NOMO-1 treated with DMSO at 0.1 percent for 48 hours (cell line): ENCODE results near the gene TFAP2B.

Source experiments
- DNase-seq: peaks from one replicate; lab custom pipeline; 2025; ENCODE audit not compliant: unreplicated experiment; lab: John Stamatoyannopoulos, UW

TFAP2B gene

DNA sequence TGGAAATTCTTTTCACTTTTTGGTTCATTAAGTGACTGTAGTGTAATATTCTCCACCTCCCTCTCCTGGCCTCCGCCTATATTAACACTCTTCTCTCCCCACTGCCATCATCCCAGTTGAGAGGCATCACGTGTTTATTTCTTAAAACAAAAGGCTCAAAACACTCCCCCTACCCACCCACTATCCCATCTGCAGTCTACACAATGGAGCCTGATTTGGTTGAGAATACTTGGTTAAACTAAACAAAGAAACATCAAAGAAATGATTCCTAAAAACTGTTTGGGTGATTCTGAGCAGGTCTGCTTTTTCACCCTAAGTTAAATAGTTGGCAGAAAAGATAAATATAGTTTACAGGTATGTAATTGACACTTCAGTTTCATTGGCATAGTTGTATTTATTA lies 5.9 kb downstream of the TFAP2B start:
- no peak for DNase-seq

DNA sequence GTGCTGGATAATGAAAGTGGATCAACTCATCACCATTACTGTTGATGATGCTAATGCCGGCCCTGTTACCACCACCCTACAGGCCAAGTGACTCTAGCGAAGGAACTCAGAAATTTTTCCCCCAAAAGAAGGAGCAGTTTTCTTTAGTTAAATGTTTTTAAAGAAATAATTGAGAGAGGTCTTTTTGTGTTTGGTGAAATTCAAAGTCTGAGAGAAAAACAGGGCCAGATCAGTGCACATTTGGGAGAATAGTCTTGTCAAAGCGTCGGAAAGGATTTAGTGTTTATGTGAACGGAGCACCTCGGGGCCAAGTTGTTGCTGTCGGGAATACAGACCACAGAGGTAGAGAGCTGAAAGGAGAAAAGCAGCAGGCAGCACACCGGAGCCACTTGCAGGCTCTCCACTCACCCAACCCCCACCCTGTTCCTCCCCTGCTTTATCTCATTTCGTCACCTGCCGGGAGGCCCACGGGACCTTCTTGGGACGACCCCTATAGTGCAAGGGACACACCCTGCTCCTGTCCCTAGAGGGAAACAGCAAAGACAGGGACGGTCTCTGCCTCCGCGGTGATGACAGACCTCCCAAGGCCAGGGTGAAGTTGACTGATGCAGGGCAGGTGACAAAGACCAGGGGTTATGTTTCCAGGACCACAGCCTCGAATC lies 6.8 kb downstream of the TFAP2B start:
- no peak for DNase-seq

DNA sequence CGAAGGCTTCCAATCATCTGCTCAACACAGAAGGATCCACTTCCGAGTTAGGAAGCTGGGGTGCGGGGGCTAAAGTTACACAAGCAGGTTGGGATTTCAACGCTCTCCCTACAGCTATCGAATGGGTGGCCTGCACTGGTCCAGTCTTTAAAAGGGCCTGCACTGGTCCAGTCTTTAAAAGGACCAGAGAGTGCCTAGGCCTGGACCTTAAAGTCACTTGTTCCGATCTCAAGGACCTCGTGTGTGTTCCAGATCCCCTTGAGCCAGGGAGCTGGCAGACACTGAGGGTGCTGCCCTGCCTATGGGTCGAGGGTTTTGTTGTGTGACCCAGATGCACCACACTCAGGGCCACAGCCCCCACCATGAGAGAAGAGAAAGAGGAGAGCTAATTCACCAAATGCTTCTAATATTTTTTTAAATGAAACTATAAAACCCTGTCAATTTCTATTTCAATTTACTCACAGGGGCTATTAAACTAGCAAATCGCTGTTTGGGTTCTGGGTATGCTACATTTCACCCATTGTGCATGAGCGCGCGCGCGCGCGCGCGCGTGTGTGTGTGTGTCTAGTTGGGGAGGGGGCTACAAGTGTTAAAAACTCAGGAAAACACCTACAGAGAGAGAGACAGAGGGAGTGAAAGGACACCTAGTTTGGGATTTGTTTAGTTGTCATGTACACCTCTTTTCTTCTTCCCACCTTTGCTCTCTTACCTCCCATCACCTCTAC lies 7.5 kb downstream of the TFAP2B start:
- DNase-seq, result no peak

DNA sequence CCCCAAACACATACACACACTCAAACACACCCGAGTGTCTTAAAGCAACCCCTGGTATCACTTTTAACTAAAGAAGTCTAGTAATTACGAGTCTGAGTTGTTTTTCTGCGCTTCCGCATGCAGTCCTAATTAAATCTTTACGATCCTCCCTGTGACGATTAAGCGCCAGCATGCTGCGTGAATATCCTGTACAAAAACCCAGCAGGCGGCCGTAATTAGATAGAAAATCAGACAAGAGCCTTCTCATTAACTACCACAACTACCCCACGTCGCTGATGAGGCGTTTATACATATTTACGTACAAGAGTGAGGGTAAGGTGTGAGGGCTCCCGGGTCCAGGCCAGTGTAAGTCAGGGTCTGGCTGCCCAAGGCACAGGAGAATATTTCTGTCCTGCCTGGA lies 8.1 kb downstream of the TFAP2B start:
- DNase-seq, result no peak

DNA sequence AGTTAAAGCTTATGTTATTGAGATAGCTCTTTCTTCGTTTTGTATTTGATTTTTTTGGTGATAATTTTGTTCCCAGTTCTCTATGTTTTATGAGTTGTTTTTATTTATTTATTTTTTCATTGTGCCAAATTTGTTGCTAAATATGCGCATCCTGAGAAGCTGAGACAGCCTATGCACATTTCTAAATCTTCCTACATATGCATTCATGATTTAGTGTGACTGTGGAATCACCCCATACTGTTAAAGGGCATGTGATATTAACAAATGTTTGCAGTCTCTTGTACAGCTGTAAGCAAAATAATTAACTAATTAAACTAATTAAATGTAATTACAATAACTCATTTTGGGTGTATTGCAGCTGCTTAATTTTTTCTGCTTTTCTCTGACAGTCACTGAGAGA lies 10.4 kb downstream of the TFAP2B start:
- no peak for DNase-seq

DNA sequence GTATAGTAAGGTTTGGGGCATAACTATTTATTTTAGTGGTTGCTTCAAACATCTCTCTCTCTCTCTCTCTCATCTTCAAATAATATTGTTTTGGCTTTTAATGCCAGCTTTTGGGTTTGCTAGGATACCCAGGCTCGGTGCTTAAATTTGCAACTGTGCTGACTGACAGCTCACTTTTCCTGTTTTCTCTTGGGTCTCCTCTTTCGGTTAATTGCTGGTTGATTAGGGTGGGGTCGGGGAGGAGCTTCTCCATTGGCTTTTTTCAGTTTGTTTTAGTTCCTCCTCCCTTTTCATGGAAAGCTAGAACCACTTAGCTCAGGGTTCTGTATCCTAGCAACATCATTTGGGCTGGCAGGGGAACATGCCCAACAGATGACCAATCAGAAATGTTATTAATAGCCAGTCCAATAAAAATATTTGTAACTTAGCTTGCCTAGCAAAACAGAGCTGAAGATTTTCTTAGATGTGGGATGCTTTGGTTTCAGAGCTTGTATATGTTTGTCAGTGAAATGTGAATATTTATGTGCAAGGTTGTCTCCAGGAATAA lies 11.3 kb downstream of the TFAP2B start:
- DNase-seq, result no peak

DNA sequence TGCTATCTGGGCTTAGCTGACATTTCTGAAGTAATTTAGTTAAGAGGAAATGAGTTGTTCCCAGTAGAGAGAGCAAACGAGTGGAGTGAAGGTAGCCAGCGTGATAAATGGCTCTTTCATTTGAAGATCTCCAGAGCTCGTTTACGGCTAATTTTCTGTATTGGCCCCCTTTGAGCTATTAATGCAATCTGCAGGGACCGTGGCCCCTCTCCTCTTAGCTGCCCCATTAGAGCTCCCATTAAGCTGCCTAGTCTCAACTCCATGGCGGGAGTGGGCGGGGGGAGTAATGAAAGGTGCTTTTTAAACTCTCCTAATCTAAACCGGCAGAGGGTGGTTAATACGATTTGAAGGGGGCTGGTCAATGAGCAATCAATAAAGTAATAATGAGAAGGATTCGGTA lies 12.5 kb downstream of the TFAP2B start:
- no peak for DNase-seq

DNA sequence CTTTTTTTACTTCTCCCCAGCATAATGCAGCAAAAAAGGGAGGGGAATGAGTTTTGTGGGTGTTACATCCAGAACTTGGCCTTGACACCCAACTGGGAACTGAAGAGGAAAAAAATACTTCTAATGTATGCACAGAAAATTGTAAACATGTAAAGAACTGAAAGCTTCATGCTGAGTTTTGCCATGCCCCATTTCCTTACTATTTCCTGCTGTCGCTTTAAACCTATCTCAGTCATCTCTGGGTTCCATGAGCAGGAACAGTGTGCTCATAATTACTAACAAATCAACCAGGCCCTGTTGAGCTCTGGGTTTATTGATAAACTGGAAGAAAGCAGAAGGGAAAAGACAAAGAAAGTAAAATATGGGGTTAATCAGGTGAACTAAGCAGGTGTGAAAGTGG lies 14.2 kb downstream of the TFAP2B start:
- no peak for DNase-seq

DNA sequence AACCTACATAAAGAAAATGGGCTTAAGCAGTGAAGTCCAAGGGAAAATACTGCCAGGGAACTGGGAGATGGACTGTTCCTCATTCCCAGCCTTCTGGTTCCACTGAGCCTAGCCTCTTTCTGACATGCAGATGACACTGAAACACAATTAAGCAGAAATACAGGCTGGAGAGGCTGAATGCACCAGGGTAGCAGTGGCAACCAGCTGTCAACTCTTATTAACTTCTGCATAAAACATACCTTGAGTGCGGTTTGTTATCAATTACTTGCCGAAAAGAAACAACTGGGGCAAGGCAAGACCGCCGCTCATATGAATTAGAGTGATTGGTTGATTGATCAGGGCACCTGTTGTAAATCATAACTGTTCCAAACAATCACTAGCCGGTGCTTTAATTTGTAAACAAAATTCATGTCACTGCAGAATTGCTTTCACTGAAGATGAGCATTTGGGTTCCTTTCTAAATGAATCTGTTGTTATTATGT lies 16.3 kb downstream of the TFAP2B start:
- no peak for DNase-seq

DNA sequence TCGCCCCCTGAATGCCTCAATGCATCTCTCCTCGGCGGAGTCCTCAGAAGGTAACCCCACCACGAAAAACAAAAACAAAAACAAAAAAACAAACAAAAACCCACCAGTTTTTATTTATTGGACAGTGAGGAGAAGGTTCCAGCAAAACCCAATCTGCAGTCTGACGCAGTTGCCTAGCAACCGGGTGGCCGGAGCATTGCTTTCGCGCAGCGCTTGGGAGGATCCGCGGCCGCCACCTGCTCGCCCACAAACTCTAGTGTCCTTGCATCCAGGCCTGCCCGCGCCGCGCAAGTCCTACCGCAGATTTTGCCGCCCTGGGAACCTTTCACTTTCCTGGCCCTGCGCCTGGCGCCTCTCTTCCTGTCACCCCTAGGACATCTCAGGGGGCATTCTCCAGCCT lies 17.6 kb downstream of the TFAP2B start:
- DNase-seq, result no peak

DNA sequence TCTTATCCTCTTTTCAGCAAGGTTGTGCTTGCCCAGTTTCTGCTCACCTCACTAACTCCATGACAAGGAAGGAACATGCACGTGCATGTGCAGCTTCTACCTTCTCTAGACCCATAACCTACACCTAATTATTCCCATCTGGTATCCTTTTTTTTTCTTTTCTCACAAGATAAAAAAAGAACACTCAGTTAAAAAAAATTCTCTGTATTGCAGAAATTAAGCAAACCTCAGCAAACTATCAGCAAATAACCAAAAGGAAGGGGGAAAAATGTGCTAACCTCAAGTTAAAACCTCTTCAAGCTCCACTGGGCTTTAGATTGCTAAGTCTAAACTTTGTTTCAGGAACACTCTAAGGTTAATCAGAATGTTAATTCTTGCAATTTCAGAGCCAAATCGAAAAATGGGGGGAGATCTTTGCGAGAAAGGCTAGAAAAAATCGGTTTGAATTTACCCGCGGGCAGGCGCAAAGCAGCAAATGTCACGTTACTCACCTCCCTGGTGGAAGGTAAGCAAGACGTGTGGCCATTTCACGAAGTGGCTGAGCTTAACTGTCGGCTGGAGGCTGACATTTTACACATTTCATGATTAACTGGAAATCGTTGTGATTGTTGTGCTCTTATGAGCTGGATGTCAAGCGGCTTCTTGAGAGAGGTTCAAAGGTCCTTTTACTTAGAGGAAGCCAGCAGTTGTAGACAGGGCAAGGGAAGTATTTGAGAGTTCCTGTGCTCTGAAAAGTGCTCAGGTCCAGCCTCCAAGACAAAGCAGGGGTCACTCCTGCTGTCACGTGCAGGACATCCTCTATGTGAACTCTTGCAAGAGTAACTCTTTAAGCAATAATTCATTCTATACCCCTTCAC lies 19.1 kb downstream of the TFAP2B start:
- DNase-seq, result no peak

DNA sequence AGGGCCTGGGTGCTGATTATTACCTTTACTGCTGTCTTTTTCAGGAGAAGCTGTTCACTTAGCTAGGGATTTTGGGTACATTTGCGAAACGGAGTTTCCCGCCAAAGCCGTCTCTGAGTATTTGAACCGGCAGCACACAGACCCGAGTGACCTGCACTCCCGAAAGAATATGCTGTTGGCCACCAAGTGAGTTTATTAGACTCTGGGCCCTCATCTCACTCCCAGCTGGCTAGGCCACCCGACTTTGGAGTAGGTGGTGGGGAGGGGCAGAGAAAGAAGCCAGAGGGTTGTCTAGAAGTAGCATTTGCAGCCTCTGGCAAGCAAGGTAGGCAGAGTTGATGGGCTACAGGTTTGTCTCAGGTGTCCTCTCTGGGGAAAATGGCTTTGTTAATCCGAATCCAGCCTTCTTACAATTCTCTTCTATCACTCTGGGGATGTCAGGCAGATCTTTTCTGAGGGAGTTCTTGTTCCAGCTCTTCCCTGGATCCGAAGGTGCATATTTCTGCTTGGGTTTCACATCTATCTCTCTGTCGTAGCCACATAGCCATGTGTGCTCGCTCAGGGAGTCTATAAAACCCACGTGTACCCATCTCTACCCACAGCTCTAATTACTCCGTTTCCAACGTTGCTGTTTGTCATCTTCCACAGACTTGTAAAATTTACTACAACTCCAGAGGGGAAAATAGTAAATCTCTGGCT lies 21.6 kb downstream of the TFAP2B start:
- DNase-seq, result no peak

DNA sequence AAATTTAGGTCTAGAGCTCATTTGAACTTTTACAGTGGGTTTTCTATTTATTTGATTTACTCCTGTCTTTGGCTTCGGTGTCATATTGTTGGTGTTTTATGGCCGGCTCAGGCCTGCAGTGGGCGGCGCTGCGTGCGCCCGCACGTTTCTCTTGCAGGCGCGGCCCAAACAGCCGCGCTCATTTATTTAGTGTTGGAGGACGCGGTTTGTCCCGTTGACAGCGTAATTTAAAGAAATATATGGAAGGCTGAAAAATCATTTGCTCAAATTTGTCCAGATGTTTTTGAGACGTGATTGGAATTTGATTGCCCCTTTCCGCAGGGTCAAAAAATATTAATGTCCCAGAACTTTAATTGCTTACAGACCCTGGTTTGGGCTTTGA lies 22.1 kb downstream of the TFAP2B start:
- no peak for DNase-seq

DNA sequence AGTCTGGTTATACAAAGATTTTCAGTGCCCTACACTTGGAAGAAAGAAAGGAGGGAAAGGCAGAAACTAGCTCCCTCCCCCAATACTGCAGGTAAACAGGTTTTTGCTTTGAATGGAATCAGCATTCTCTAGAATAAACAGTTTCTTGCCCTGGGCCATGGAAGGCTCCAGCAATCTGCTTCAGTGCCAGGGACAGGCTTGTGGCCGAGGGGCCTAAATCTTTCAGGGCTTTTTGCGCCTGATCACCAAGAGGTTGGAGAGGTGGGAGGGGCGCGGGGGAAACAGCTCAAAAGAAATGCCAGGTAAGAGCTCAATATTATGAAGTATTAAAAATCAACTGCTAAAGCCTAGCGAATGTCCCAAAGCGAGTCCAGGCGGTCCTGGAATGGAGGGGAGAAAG lies 23.8 kb downstream of the TFAP2B start:
- DNase-seq, result no peak

DNA sequence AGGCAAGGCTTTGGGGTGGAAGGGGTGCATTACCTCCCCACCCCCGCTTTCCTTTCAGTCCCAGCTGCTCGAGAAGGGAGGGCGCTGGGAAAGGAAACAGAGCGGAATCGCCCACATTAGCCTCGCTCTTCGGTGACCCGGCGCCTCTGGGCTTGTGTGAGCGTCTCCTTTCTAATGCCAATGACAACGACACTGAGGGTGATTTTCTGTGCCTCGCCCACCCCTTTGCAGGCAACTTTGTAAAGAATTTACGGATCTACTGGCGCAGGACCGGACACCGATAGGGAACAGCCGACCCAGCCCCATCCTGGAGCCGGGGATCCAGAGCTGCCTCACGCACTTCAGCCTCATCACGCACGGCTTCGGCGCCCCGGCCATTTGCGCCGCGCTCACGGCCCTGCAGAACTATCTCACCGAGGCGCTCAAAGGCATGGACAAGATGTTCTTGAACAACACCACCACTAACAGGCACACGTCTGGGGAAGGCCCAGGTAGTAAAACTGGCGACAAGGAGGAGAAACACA lies 24.3 kb downstream of the TFAP2B start:
- no peak for DNase-seq

DNA sequence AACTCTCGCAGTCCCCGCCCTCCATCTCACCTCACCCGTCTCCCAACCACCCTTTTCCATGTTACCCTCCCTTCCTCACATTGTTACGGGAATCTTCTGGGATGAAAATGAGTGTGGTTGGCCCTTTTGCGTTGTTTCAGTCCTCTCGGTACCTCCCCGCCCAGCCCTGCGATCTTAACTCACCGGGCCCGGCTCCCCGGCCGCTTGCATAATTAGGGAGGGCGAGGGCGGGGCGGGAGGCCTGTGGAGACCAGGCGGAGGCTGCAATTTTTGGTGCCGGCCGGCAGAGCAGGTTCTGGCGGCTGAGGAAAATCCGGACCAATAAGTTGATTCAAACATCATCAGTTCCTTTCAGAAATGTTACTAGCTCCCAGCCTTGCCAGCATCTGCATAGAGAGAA lies 25.2 kb downstream of the TFAP2B start:
- DNase-seq, result no peak

DNA sequence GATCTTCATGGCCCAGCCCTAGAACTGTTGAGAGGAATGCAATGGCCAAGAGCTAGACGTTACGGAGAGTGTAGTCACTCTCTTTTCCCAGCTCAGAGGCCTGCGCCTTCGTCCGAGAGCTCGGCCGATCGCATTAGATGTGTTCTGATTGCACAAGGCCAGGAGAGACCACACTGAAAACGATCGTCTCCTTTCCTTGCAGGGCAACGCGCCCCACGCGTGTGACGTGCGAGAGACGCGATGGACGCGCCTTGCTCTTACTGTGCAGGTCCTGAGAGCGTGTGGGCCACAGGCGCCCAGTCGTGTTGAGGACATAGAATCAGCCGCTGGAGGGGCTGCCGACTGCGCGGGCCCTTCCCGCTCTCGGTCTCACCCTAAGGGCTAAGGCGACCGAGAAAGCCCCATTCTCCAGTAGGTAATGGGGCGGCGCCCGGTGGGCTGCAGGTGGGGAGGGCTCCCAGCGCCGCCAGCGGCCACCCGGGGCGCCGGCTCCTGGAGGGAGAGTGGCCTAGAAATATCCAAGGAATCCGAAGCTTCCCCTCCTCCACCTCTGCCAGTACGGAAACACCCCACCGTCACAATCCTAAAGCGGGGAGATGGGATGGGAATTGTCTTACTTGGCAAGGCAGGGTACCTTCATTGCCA lies 26.9 kb downstream of the TFAP2B start:
- no peak for DNase-seq

DNA sequence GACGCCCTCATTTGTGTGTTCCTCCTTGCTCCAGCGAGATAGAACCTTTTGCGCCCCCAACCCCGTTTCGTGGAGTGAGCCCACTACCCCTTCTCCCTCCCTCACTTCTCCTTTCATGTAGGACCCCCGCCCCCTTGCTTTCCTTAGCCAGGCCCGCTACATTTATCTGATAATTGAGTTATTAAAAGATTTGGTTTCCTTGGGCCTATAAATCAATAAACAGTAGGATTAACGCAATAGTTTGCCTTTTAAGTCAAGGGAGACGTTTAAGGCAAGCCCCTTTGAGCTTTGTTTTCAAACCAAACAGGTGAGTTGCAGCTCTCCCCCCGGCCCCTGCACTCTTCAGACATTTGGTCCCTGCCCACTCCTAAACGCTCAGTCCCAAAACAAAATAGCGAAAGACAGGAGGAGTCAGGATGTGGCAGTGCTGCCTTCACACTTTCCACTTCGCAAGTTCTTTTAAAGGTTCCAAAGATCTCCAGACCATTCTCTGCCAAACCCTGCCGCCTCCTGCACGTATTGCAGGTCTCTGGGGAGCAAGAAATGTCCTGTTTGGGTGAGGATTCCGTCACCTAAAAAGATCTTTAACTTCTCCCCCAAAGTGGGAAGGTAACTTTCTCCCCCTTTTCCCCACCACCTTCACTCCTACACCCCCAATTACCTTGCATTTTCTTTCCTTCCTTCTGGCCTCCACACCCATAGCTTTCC lies 27.6 kb downstream of the TFAP2B start:
- no peak for DNase-seq

DNA sequence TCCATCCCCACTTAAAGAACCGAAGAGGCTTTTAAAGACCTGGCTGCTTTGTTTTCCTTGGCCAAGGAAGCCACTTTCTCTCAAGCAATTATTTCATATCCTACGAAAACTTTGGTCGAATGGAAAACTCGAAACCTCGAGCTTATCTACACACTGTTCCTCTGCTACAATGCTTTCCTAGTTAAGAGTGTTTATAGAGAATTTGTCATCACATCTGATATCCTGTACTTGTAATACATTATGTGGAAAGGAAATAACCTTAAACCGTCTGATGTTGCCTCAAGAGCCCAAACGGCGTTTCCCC lies 28.1 kb downstream of the TFAP2B start:
- DNase-seq, result no peak
